Subcutaneous abdominal adipose tissue (tissue), 5 donors: Measurements from ENCODE around the gene GPR68.
"Not testable (repeated sequence)": the region's sequence is repeated elsewhere in the genome, so short reads cannot be mapped to it uniquely, and the experiment has no call there.

ENCODE experiments used
- H3K27ac ChIP-seq: one replicate; pipeline ENCODE4 v1.7.0; 2013; ENCODE audit warnings: low read depth, mild to moderate bottlenecking, inconsistent platforms, low read length, moderate library complexity
- H3K27me3 ChIP-seq, 5 donors: one replicate each; pipeline ENCODE4 v1.7.0; 2013; ENCODE audit warnings: low read length in 5 of 5, inconsistent platforms in 1 of 5; ENCODE audit not compliant: control insufficient read depth in 5 of 5, insufficient read depth in 4 of 5
- H3K36me3 ChIP-seq, 5 donors: one replicate each; pipeline ENCODE4 v1.7.0; 2013; ENCODE audit warnings: low read length in 5 of 5; ENCODE audit not compliant: control insufficient read depth in 5 of 5, insufficient read depth in 5 of 5
- H3K4me1 ChIP-seq, 5 donors: one replicate each; pipeline ENCODE4 v1.7.0; 2013; ENCODE audit warnings: low read length in 5 of 5, mild to moderate bottlenecking in 3 of 5, moderate library complexity in 1 of 5; ENCODE audit not compliant: control insufficient read depth in 5 of 5, insufficient read depth in 5 of 5
- H3K4me3 ChIP-seq, 5 donors: one replicate each; pipeline ENCODE4 v1.7.0; 2013; ENCODE audit warnings: low read length in 5 of 5, low read depth in 1 of 5
- H3K9ac ChIP-seq, 5 donors: one replicate each; pipeline ENCODE4 v1.7.0; 2013; ENCODE audit warnings: low read length in 5 of 5, mild to moderate bottlenecking in 4 of 5, moderate library complexity in 3 of 5
- H3K9me3 ChIP-seq, 5 donors: one replicate each; pipeline ENCODE4 v1.7.0; 2013; ENCODE audit warnings: low read length in 5 of 5; ENCODE audit not compliant: control insufficient read depth in 5 of 5
- donor health status: healthy.
- donor health status: healthy.
- donor health status: healthy.
- donor health status: healthy.
- donor health status: healthy.

The GPR68 gene

GRCh38 chr14:91273273-91273884 lies 28.9 kb upstream of the GPR68 start:
- peaks cover 8 to 13% (median 12%) of the 10 kb centered on the region in 5 donors for H3K4me1 ChIP-seq
- no peak overlapping the region for H3K4me3 ChIP-seq
- H3K9ac ChIP-seq = no peak overlapping the region
- H3K27me3 ChIP-seq = no peaks in the 10 kb centered on the region
- H3K9me3 ChIP-seq = no peaks in the 10 kb centered on the region
- peaks cover 0 to 47% (median 23%) of the 10 kb centered on the region in 5 donors for H3K36me3 ChIP-seq
- H3K27ac ChIP-seq = no peak overlapping the region

- Histone ChIP-seq H3K36me3 (peaks cover 0 to 39% (median 19%) of the 10 kb centered on the region in 5 donors), H3K9me3 (no peaks in the 10 kb centered on the region), H3K9ac (no peak overlapping the region), H3K4me3 (no peak overlapping the region), H3K4me1 (peaks cover 8 to 13% (median 12%) of the 10 kb centered on the region in 5 donors), H3K27ac (no peak overlapping the region), H3K27me3 (peaks cover 0 to 2% (median 0%) of the 10 kb centered on the region in 5 donors)
Measured at GRCh38 chr14:91272341-91273272, 28.1 kb upstream of the GPR68 start.

DNA sequence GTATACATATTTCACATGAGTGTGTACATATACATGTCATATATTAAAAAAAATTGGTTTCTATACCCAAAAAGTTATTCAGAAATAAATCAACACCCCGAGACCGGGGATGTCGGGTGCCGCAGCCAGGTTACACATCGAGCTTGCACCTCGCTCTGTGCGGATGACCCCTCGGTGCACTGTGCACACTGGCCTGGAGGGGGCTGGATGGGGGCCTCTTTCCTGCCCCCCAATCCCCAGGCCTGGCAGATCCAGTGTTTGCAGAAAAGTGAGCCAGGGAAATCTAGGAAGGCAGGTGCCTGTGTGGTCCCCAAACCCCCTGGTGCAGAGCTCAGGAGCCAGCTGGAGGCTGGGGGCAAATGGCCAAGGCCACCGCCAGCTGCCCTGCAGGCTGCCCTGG lies 27.1 kb upstream of the GPR68 start:
- H3K27ac ChIP-seq = no peak overlapping the region
- no peak overlapping the region for H3K4me3 ChIP-seq
- H3K9ac ChIP-seq = no peak overlapping the region
- no peaks in the 10 kb centered on the region for H3K9me3 ChIP-seq
- peaks cover 0 to 35% (median 14%) of the 10 kb centered on the region in 5 donors for H3K36me3 ChIP-seq
- peaks cover 0 to 2% (median 0%) of the 10 kb centered on the region in 5 donors for H3K27me3 ChIP-seq
- H3K4me1 ChIP-seq = peaks cover 8 to 13% (median 12%) of the 10 kb centered on the region in 5 donors

DNA sequence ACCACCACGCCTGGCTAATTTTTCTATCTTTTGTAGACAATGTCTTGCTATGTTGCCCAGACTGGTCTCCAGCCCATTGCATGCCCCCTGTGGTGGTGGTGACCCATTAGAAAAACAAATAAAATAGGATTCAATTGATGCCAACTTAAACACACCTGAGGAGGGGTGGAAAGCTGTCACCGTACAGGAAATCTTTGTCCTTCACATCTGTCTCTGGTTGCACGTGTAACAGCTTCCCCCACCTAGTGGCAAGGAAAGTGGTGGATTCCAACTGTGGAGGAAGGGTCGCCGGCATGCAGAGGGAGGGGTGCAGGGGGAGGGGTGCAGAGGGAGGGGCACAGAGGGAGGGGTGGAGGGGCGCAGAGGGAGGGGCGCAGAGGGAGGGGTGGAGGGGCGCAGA lies 26.1 kb upstream of the GPR68 start:
- Histone ChIP-seq H3K36me3 (peaks cover 0 to 35% (median 11%) of the 10 kb centered on the region in 5 donors), H3K9me3 (no peaks in the 10 kb centered on the region), H3K4me3 (no peak overlapping the region), H3K9ac (no peak overlapping the region), H3K27ac (no peak overlapping the region), H3K27me3 (peaks cover 0 to 2% (median 0%) of the 10 kb centered on the region in 5 donors), H3K4me1 (peaks cover 8 to 13% (median 12%) of the 10 kb centered on the region in 5 donors)

DNA sequence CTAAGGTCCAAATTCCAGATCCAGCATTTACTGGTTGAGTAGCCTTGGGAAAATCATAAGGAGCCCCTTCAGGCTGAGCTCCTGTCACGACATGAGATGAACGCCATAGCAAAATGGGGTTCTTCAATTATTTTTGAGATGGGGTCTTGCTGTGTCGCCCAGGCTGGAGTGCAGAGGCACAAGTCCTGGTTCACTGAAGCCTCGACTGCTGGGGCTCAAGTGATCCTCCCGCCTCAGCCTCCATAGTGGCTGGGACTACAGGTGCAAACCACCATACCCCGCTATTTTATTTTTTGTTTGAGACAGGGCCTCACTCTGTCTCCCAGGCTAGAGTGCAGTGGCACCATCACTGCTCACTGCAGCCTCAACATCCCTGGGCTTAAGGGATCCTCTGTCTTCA lies 25.7 kb upstream of the GPR68 start:
- H3K9me3 ChIP-seq = no peaks in the 10 kb centered on the region
- H3K9ac ChIP-seq = no peak overlapping the region
- peaks cover 0 to 5% (median 0%) of the 10 kb centered on the region in 5 donors for H3K27me3 ChIP-seq
- peaks cover 0 to 35% (median 11%) of the 10 kb centered on the region in 5 donors for H3K36me3 ChIP-seq
- no peak overlapping the region for H3K4me3 ChIP-seq
- peaks cover 8 to 13% (median 12%) of the 10 kb centered on the region in 5 donors for H3K4me1 ChIP-seq
- no peak overlapping the region for H3K27ac ChIP-seq

DNA sequence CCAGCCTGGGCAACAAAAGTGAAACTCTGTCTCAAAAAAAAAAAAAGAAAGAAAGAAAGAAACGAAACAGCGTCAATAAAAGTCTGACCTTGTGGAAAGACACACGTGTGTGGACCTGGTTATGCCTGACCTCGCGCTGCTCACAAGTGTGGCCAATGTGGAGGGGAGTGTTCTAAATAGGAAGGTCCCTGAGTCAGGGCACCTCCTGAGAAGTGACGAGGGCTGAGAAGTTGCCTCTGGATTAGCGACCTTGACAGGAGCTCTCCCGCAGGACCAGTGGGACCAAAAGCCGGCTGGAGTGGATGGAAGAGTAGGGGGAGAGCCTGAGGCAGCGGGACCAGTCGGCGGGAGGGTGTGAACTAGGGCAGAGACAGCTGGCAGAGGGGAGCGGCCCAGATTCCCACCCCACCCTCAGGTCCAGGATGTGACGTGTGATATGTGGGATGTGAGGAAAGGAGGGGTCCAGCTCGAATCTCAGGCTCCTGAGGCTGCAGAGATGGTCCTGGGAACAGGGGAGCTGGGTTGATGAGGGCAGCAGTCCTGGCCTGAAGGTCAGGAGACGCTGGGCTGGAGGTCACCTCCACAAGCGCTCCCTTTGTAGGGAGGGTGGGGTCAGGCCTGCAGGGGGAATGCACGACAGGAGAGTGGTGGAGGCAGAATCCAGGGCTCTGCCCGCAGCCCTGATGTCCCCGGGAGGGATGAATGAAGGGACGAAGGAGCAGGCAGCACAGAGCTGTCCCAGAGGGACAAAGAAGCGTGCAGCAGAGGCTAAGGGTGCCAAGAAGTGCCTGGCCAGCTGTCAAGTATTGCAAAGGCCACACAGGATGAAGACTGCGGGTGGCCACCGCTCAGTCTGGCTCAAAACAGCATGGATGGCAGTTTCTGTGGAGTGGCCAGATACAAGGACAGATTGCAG lies 24.8 kb upstream of the GPR68 start:
- H3K4me1 ChIP-seq = peaks cover 8 to 19% (median 17%) of the 10 kb centered on the region in 5 donors
- H3K36me3 ChIP-seq = peaks cover 0 to 27% (median 11%) of the 10 kb centered on the region in 5 donors
- H3K27me3 ChIP-seq = peaks cover 0 to 9% (median 5%) of the 10 kb centered on the region in 5 donors
- H3K9ac ChIP-seq = peak overlapping the region in 2 of 5 donors; percentile 13 to 59
- H3K4me3 ChIP-seq = peak overlapping the region; percentile 12 to 46 (median 35)
- no peaks in the 10 kb centered on the region for H3K9me3 ChIP-seq
- H3K27ac ChIP-seq = no peak overlapping the region

DNA sequence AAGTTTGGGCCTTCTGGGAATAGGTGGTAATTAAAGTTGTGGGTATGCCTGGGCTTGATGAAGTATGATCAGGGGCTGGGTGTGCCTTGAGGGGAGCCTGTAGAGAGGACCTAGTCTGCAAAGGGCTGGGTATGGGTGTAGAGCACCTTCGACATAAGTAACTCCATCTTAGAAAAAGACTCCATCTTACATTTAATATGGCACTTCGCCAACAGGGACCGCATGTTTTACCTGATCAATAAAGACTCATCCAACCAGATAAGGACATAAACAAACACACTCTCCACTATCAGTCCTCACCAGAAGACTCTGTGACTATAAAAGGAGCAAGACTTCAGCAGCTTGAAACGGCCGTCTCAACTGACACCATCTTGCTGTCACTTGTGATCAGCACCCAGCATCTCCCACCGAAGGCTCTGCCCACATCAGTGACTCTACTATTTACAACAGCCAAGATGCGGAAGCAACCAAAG lies 23.5 kb upstream of the GPR68 start:
- Histone ChIP-seq H3K27ac (no peak overlapping the region), H3K9ac (no peak overlapping the region), H3K4me1 (peaks cover 8 to 25% (median 21%) of the 10 kb centered on the region in 5 donors), H3K9me3 (no peaks in the 10 kb centered on the region), H3K27me3 (peaks cover 4 to 21% (median 15%) of the 10 kb centered on the region in 5 donors), H3K4me3 (no peak overlapping the region), H3K36me3 (peaks cover 0 to 14% (median 7%) of the 10 kb centered on the region in 5 donors)

GRCh38 chr14:91266276-91266675 lies 21.8 kb upstream of the GPR68 start:
- Histone ChIP-seq H3K27me3 (peaks cover 4 to 23% (median 15%) of the 10 kb centered on the region in 5 donors), H3K4me1 (peaks cover 8 to 25% (median 21%) of the 10 kb centered on the region in 5 donors)
- H3K9me3 ChIP-seq, H3K27ac ChIP-seq, H3K9ac ChIP-seq, H3K4me3 ChIP-seq, H3K36me3 ChIP-seq: not testable (repeated sequence)

GRCh38 chr14:91265404-91265803 lies 20.9 kb upstream of the GPR68 start:
- Histone ChIP-seq H3K27me3 (peaks cover 4 to 23% (median 15%) of the 10 kb centered on the region in 5 donors), H3K9ac (no peak overlapping the region), H3K4me1 (peaks cover 8 to 25% (median 21%) of the 10 kb centered on the region in 5 donors), H3K9me3 (peaks cover 0 to 2% (median 0%) of the 10 kb centered on the region in 5 donors), H3K36me3 (no peaks in the 10 kb centered on the region), H3K4me3 (no peak overlapping the region), H3K27ac (no peak overlapping the region)
